GM12801 (cell line): ENCODE results near the gene ISY1.

ENCODE experiments used
- TF ChIP-seq, protein P1 (sequence below): IDR thresholded peaks from one replicate; pipeline ENCODE4 v1.5.1; 2011; ENCODE audit warnings: control low read depth; ENCODE audit not compliant: insufficient read length; ENCODE audit errors: extremely low read depth

Gene ISY1

DNA sequence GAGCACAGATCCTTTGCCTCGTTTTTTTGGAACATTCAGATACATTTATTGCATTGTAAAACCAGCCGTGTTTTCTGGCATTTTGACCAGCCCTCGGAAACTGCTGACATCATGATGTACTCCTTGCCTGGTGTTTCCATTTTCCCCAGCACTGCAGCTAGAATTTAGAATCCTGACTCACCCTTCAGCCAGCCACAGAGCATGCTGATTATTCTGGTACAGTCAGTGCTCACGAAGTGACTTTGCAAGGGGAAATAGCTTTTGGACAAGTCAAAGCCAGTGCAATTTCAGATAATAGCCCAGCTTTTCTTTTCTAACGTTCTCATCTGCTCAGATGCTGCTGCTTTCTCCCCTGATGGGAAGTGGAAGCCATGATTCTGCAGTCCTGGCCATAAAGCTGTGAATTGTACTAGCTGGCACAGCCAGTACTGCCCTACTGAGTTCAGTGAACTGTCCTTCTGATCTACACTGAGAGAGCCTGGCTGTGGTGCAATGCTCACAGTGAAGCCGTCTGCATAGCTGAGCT, 34.9 kb upstream of the ISY1 start:
- TF ChIP-seq, protein P1, sequence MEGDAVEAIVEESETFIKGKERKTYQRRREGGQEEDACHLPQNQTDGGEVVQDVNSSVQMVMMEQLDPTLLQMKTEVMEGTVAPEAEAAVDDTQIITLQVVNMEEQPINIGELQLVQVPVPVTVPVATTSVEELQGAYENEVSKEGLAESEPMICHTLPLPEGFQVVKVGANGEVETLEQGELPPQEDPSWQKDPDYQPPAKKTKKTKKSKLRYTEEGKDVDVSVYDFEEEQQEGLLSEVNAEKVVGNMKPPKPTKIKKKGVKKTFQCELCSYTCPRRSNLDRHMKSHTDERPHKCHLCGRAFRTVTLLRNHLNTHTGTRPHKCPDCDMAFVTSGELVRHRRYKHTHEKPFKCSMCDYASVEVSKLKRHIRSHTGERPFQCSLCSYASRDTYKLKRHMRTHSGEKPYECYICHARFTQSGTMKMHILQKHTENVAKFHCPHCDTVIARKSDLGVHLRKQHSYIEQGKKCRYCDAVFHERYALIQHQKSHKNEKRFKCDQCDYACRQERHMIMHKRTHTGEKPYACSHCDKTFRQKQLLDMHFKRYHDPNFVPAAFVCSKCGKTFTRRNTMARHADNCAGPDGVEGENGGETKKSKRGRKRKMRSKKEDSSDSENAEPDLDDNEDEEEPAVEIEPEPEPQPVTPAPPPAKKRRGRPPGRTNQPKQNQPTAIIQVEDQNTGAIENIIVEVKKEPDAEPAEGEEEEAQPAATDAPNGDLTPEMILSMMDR = no peak

DNA sequence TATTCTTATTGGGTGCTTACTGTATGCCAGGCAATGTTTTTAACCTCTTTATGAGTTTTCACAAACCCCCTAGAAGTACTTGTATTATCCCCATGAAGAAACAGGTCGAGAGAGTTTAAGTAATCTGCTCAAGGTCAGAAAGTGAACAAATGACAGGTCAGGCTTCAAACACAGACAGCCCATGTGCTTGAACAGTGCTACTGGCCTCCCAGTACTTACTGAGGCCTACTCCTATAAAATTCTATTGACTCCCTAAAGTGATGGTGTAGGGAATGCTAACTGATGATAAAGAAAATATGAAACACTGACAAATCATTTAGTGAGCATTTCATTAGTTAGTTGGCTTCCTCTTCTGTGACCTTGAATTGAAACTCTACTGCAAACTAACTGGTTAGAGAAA, 27.0 kb upstream of the ISY1 start:
- TF ChIP-seq, protein P1 = no peak

DNA sequence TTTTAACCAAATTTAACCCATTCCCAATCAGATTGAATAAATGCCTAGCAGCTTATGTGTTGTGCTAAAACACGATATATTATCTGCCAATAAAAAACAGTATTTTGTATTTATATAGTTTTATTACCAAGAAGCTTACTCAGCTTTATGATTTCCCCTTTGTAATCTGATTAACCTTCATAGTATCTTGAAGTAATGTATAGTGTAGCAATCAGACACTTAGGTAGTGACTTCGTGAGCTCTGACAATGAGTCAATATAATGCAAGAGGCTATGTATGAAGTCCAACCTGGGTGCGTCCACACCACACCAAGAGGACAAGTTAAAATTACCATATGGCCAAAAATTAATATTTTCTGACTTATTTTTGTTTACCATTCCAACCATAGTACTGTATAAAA, 24.9 kb upstream of the ISY1 start:
- TF ChIP-seq, protein P1 = no peak

DNA sequence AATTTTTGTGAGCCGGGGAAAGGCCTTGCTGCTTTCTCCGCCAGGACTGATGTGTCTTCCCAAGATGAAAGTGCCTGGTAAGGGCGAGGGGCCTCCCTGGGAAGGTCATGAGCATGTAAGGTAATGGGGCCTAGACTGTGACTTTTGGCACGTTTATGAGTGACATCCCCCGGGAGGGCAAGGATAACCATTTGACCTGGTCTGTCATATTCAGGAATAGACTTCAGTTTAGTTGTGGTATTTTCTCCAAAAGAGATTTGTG, 23.5 kb upstream of the ISY1 start:
- TF ChIP-seq, protein P1 = no peak

DNA sequence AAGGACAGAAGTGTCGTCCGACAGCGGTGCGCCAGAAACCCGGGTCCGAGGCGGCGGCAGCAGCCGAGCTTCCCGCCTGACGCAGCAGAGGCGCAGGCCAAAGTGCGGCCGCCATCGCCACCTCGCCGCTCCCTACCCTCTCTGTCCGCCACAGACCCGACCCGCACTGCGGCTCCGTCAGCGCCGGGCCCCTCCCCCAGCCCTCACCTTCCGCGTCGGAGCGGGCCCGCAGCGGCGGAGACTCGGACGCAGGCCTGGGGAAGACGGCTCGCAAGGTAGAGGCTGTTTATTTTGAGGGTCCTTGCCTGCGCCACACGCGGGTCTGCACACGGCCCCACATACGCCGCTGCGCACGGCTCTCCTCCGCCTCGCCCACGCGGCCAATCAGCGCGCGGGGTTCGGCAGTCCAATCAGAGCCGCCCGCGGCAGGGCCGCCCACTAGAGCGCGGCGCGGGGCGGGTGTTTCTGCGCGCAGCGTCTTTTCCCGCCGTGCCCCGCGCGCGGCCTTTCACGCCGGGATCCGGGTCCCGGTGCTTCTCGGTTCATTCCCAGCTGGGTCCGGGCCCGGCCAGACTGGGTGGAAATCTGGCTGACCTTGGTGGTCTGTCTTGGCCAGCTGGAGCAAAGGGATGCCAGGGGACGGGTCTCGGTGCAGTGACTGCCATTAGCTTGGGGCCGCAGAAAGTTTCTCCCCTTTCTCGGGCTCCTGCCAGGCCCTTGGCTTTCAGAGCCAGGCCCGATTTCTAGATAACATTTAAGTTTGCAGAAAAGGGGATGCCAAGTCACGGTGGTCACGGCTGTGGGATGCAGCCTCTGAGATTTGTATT, 22.9 kb upstream of the ISY1 start, which contains the start of gene CNBP:
CNBP (minus strand) TSS at position 328 of the 827 bp plus-strand sequence. CDS start 12,139 bp downstream, outside the sequence.
- TF ChIP-seq, protein P1 = no peak

DNA sequence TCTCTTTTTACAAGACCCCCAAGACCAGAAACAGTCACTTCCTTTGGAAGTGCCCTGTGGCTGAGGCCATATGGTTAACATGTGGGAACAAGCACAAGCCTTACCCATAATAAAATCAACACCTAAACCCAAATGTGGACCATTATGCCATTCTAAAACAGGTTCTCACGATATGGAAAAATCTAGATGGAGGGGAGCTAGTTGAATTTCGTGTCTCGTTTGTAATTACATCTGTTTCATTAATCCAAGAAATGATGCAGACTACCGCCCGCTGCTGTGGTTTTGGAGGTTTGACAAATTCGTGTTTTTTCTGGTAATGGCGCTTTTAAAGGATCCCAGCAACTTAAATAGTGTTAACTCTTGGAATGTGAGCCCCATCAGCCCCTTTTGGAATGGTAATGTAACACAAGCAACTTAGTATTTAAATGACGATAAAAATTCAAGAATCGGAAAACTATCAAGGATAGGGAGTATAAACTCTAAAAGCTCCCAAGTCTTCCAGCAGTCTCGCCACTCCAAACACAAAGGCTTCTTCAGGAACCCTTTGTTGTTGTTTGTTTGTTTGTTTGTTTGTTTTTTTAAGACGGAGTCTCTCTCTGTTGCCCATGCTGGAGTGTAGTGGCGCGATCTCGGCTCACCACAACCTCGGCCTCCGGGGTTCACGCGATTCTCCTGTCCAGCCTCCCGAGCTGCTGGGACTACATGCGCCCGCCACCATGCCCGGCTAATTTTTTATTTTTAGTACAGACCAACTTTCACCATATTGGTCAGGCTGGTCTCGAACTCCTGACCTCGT, 21.7 kb upstream of the ISY1 start:
- TF ChIP-seq, protein P1 = no peak

DNA sequence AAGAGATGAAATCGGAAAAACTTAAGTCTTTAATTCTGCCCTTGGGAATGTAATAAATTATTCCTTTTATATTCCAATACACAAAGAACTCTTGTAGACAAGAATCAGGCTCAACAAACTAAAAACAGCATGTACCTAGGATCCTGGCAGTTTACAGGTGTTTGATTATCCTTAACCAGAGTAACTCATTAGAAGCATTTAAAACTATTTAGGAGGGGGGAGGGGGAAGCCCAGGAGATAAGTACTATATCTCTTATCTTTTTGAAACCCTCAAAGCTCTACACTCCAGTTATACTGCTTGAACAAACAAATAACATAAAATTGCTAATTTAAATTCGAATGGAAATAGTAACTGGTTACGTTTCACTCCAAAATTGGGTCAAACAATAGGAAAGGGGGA, 21.0 kb upstream of the ISY1 start:
- TF ChIP-seq, protein P1 = no peak
